GM12878 (cell line): Measurements from ENCODE around the gene PPM1J. TPM values are rescaled to one million over a fixed set of nuclear protein-coding genes. Genes with fewer than 3 reads are reported as not detected.

Source experiments
- ATF3 ChIP-seq: IDR thresholded peaks from 2 replicates; pipeline ENCODE4 v1.6.1; 2011; ENCODE audit warnings: low read depth, mild to moderate bottlenecking, low read length, moderate library complexity, borderline replicate concordance; ENCODE audit errors: extremely low read depth
- BCLAF1 ChIP-seq: fragments of 450-650 bp; IDR thresholded peaks from 2 replicates; pipeline ENCODE4 v1.6.1; 2017; ENCODE audit warnings: antibody characterized with exemption, mild to moderate bottlenecking, moderate library complexity
- BHLHE40 ChIP-seq, 2 experiments: fragments of 450-650 bp in 1 of 2; IDR thresholded peaks; 2 replicates each; pipeline ENCODE4 v1.6.1; 2011 to 2017; ENCODE audit warnings: low read depth in 2 of 2, borderline replicate concordance in 1 of 2, improper control_type of control experiment in 1 of 2, low read length in 1 of 2, mild to moderate bottlenecking in 1 of 2
- CEBPB ChIP-seq, 2 experiments: fragments of 150-350 bp in 1 of 2; IDR thresholded peaks; 2 replicates each; pipeline ENCODE4 v1.6.1; 2012 to 2014; ENCODE audit warnings: low read depth in 2 of 2, low read length in 2 of 2, borderline replicate concordance in 1 of 2, inconsistent platforms in 1 of 2
- CREM ChIP-seq: IDR thresholded peaks from 2 replicates; pipeline ENCODE4 v1.6.1; 2014; ENCODE audit warnings: antibody characterized with exemption, low read depth
- HSF1 ChIP-seq: fragments of 150-350 bp; IDR thresholded peaks from 2 replicates; pipeline ENCODE4 v1.6.1; 2014; ENCODE audit warnings: mild to moderate bottlenecking, low read depth, low read length
- LARP7 ChIP-seq: fragments of 450-650 bp; IDR thresholded peaks from 2 replicates; pipeline ENCODE4 v1.6.1; 2017; ENCODE audit warnings: mild to moderate bottlenecking
- MEF2A ChIP-seq: IDR thresholded peaks from 2 replicates; pipeline ENCODE4 v1.6.1; 2011; ENCODE audit warnings: low read depth, mild to moderate bottlenecking, low read length, moderate library complexity; ENCODE audit not compliant: insufficient read depth
- MYC ChIP-seq: IDR thresholded peaks from 2 replicates; pipeline ENCODE4 v1.6.1; 2011; ENCODE audit warnings: mild to moderate bottlenecking, low read length, moderate library complexity, inconsistent platforms; ENCODE audit not compliant: insufficient read depth, insufficient replicate concordance, insufficient read length, severe bottlenecking
- NFXL1 ChIP-seq: fragments of 450-650 bp; IDR thresholded peaks from 2 replicates; pipeline ENCODE4 v1.6.1; 2017; ENCODE audit warnings: antibody characterized with exemption, mild to moderate bottlenecking, borderline replicate concordance
- NFYB ChIP-seq: IDR thresholded peaks from 2 replicates; pipeline ENCODE4 v1.6.1; 2011; ENCODE audit warnings: low read depth, mild to moderate bottlenecking, low read length, improper control_type of control experiment, moderate library complexity; ENCODE audit not compliant: insufficient read depth
- PKNOX1 ChIP-seq: fragments of 450-650 bp; IDR thresholded peaks from 2 replicates; pipeline ENCODE4 v1.6.1; 2016; ENCODE audit warnings: mild to moderate bottlenecking
- POU2F2 ChIP-seq: IDR thresholded peaks from 3 replicates; pipeline ENCODE4 v1.6.1; 2011; ENCODE audit warnings: low read depth, mild to moderate bottlenecking, low read length, borderline replicate concordance
- SMARCA5 ChIP-seq: fragments of 450-650 bp; IDR thresholded peaks from 2 replicates; pipeline ENCODE4 v1.6.1; 2017; ENCODE audit warnings: mild to moderate bottlenecking
- SREBF1 ChIP-seq: IDR thresholded peaks from 2 replicates; pipeline ENCODE4 v1.6.1; 2012; ENCODE audit warnings: mild to moderate bottlenecking, low read length
- STAT1 ChIP-seq: fragments of 450-650 bp; conservative IDR thresholded peaks from 2 replicates; pipeline ENCODE4 v1.6.1; 2014; ENCODE audit warnings: antibody characterized with exemption, mild to moderate bottlenecking
- ZBTB40 ChIP-seq: fragments of 450-650 bp; IDR thresholded peaks from 2 replicates; pipeline ENCODE4 v1.6.1; 2016; ENCODE audit warnings: mild to moderate bottlenecking, moderate library complexity, borderline replicate concordance
- ZZZ3 ChIP-seq: IDR thresholded peaks from 2 replicates; pipeline ENCODE4 v1.6.1; 2011; ENCODE audit warnings: low read depth; ENCODE audit not compliant: control insufficient read depth, insufficient read length
- polyA plus RNA-seq, 11 experiments: library from polyadenylated mRNA; depleted of rRNA in 4 of 11; unstranded in 6 of 11; stranded (reverse) in 5 of 11; fragments of >200 nt; fragmentation: Nextera tagmentation in 4 of 11; fragmentation: Illumina TruSeq in 1 of 11; extraction: Ambion mirVana in 4 of 11; extraction: Trizol in 1 of 11; gene quantifications; 1 replicate in 1 of 11; 2 replicates in 10 of 11; pipeline versions ENCODE4 v1.2.1 to v1.2.3, GENCODE V29; 2011 to 2016; ENCODE audit warnings: inconsistent platforms in 2 of 11, missing spikeins in 2 of 11, low read depth in 1 of 11
- total RNA-seq, 4 experiments: library from RNA; depleted of rRNA in 3 of 4; stranded (reverse); fragments of >200 nt in 3 of 4; fragmentation: Illumina TruSeq in 1 of 4; extraction: Trizol in 1 of 4; gene quantifications; 2 replicates each; pipeline versions ENCODE4 v1.2.1 to v1.2.3, GENCODE V29; 2013 to 2021

The PPM1J gene
- total and polyA plus RNA-seq, 10 of the 15 experiments (the other 5 are each of a cell fraction or from before 2014, with no cell fraction given), result 0.07 to 1.8 (median 0.59) TPM; not detected in 1

GRCh38 chr1:112707221-112708001 is 7.7 kb downstream of the PPM1J start (continued):
- TF ChIP-seq CEBPB (IDR thresholded peaks at IDR 0.05; ENCODE audit: borderline replicate concordance in 1 of 2, low read depth in 2 of 2, low read length in 2 of 2), result no peak
- TF ChIP-seq ZBTB40, result no peak
- no peak for TF ChIP-seq ATF3
- TF ChIP-seq MYC, result no peak
- TF ChIP-seq LARP7, result peak; percentile 30; the same call in 1 of the 2 replicates
- TF ChIP-seq NFYB, result no peak
- no peak for TF ChIP-seq ZZZ3
- no peak for TF ChIP-seq BCLAF1
- no peak for TF ChIP-seq HSF1
- no peak for TF ChIP-seq POU2F2
- no peak for TF ChIP-seq MEF2A
- peak; percentile 97 for TF ChIP-seq NFXL1
- peak; percentile 69; the same call in 1 of the 2 replicates for TF ChIP-seq SMARCA5
- 0 out of 2 replicates have a peak, but pooled peaks have one; percentile 79 for TF ChIP-seq STAT1
- TF ChIP-seq PKNOX1, result no peak
- TF ChIP-seq BHLHE40 (IDR thresholded peaks at IDR 0.05; ENCODE audit: borderline replicate concordance in 1 of 2, low read depth in 2 of 2, low read length in 1 of 2), result no peak; a peak in 1 of 4 replicates
- TF ChIP-seq CREM, result no peak
- TF ChIP-seq SREBF1, result no peak
